GM19467 (cell line): Measurements from ENCODE around the gene MAP7D1.
A peak's percentile ranks its signal among the peaks of the same experiment; 100 is the strongest.
"Not testable (repeated sequence)": the region's sequence is repeated elsewhere in the genome, so short reads cannot be mapped to it uniquely, and the experiment has no call there.

Source experiments
- ATAC-seq: cut with Tn5 transposase; IDR thresholded peaks from one replicate; pipeline ENCODE4 v1.9.1; 2021; ENCODE audit warnings: mild to moderate bottlenecking, moderate library complexity; ENCODE audit not compliant: unreplicated experiment

Gene MAP7D1

DNA sequence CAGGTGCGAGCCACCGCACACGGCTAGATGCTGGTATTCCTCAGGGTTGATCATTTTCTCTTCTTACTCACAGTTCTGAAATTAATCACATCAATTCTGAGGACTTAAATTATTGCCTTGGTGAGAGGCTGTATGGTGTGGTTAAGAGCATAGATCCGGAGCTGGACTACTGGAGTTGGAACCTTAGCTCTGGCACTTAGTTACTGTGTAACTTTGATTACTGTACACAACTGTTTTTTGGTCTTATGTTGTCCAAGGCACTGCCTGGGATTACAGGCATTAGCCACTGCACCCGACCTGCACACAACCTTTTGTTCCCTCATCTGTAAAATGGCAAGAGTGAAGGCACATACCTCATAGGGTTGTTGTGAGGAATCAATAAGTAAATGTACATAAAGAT is 42.7 kb downstream of the MAP7D1 start:
- ATAC-seq, result no peak

DNA sequence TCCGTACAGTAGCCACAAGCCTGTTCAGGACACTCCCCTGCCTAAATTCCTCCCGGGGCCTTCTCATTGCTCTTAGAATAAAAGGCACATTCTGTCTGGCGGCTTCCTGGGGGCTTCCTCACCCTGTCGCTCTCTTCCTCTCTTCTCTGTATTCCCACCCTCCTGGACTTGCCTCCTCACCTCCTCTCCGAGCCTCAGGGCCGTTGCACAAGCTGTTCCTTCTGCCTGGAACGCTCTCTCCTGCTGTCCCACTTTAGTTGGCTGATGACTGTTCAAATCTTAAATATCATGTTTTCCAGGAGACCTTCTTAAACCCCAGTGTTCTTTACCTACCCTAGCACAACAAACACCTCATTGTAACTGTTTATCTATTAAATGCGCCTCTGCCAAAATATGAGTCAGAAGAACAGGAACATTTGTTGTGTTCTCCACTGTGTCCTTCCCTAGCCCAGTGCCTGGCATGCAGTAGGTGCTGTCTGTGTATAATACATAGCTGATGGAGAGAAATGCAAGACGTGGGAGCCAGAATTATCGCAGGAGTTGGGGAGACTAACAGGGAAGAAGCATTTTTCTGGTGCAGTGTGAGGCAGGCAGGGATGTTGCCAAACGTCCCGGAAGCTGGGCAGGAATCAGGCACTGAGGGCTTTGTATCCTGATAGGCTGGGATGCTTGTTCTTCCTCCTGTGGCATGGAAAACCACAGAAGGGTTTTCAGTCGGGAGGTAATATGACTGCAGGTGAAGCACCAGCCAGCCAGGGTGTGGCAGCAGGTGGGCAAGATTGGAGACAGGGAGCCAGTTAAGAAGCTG is 44.2 kb downstream of the MAP7D1 start:
- no peak for ATAC-seq

DNA sequence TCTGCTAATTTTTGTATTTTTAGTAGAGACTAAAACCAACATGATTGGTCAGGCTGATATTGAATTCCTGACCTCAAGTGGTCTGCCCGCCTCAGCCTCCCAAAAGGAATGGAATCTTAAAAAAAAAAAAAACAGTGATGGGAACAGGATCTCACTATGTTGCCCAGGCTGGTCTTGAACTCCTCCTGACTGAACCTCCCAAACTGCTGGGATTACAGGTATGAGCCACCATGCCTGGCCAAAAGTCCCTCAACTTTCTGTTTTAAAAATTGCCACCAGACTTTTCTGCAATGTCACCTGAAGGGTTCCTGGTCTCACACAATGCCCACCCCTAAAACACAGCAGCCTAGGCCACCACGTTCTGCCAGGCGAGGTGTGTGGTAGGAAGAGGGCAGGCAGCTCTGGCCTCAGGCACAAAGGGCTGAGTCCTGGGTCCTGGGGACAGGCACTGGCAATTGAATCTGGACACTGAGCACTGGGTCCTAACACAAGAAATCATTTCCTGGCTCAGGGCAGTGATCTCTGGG is 47.1 kb downstream of the MAP7D1 start:
- ATAC-seq, result no peak

- no peak for ATAC-seq
Measured at GRCh38 chr1:36203554-36204346, 47.8 kb downstream of the MAP7D1 start.

- no peak for ATAC-seq
Measured at GRCh38 chr1:36204347-36204909, 48.5 kb downstream of the MAP7D1 start.

- ATAC-seq, result no peak
Measured at GRCh38 chr1:36206323-36206858, 50.4 kb downstream of the MAP7D1 start.

GRCh38 chr1:36207339-36207738 is 51.4 kb downstream of the MAP7D1 start:
- no peak for ATAC-seq

DNA sequence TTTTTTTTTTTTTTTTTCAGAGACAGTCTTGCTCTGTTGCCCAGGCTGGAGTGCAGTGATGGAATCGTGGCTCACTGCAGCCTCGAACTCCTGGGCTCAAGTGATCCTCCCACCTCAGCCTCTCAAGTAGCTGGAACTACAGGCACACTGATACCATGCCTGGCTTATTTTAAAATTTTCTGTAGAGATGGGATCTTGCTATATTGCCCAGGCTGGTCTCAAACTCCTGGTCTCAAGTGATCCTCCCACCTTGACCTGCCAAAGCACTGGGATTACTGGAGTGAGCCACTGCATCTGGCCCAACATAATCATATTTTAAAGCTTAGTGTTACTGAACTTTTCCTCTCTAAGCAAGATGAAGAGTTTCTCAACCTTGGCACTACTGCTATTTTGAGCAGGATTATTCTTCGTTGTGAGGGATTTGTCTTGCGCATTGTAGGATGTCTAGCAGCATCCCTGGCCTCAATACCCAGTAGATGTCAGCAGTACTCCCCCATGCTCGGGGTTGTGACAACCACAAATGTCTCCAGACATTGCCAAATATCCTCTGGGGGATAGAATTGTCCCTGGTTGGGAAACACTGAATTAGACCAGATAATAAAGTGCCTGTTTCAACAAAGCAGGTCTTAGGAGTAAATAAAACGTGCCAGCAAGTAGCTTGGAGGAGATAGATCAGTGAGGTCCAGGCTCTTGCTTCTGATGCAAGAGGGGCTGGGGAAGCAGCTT is 53.2 kb downstream of the MAP7D1 start:
- no peak for ATAC-seq

DNA sequence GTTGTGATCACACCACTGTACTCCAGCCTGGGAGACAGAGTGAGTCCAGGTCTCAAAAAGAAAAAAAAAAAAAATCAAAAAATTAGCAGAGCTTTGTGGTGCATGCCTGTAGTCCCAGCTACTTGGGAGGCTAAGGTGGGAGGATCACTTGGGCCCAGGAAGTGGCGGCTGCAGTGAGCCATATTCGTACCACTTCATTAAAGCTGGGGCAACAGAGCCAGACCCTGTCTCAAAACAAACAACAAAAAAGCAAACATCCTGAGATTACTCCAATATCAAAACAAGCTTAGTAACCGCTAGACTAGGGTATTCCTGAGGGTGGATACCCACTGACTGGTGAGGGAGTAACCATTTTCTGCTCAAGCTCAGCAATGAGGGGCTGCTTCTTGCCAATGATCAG is 55.3 kb downstream of the MAP7D1 start:
- ATAC-seq, result no peak

DNA sequence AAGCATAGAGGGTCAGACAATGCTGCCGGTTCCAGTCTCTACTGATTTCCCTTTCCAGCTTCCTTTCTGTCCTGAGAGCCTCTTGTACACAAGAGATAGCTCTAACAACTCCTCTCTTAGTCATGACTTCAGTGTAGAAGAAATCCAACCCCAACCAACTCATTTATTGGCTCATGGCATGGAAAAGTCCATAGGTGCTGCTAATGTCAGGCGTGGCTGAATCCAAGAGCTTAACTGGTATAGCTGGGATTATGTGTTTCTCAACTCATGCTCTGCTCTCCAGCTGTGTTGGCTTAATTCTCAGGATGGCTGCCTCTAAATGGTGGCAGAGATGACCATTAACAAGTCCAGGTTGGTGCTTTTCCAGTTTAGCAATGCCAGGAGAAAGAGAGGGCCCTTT is 55.9 kb downstream of the MAP7D1 start:
- ATAC-seq, result no peak

- no peak for ATAC-seq
Measured at GRCh38 chr1:36212782-36213181, 56.8 kb downstream of the MAP7D1 start.

DNA sequence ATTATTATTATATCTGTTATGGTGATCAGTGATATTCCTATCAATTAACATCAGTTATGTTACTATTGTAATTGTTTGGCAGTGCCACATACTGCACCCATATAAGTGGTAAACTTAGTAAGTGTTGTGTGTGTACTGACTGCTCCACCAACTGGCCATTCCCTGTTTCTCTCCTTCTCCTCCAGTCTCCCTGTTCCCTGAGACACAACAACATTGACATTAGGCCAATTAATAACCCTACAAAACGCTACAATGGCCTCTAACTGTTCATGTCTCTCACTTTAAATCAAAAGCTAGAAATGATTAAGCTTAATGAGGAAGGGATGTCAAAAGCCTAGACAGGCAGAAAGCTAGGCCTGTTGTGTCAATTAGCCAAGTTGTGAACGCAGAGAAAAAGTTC is 61.7 kb downstream of the MAP7D1 start:
- ATAC-seq, result no peak

DNA sequence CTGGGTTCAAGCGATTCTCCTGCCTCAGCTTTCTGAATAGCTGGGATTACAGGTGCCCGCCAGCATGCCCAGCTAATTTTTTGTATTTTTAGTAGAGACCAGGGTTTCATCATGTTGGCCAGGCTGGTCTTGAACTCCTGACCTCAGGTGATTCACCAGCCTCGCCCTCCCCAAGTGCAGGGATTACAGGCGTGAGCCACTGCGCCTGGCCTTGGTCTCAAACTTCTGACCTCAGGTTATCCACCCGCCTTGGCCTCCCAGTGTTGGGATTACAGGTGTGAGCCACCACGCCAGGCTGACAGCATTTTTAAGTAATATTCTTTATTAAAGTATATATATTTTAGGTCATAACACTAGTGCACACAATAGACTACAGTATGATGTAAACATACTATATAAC is 65.9 kb downstream of the MAP7D1 start:
- ATAC-seq, result not testable (repeated sequence)

GRCh38 chr1:36222481-36223380 is 66.8 kb downstream of the MAP7D1 start:
- no peak for ATAC-seq

DNA sequence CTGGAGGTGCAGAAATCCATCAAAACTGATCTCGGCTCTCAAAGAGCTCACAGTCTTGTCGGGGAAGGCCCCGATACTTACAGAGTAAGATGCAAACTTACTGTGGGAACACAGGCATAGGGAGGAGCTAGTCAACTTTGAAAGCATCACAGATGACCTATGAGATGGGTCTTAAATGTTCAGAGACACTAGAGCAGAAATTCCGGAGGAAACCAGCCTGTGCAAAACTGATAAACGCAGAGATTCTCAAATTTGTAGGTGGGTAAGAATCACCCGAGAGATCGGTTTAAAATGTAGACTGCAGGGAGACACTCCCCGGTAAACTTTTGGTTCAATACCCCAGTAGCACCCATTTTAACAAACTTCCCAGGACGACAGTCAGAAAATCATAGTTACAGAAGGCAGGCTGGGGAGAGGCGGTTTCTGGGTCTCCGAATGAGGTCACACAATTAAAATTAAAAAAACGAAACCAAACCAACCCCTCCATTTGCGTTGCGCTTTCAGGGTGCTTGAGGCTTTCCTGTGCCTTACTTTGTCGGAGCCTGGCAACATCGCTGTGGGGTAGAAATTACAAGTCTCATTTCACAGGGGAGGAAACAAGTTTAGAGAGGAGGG is 67.5 kb downstream of the MAP7D1 start:
- peak; percentile 10 for ATAC-seq

GRCh38 chr1:36223996-36224536 is 68.1 kb downstream of the MAP7D1 start, which contains the start of gene THRAP3:
Gene THRAP3, plus strand, starts transcription at chr1:36224443. Its CDS starts 58,121 bp downstream, at chr1:36282564.
- peak; percentile 94 for ATAC-seq

- ATAC-seq, result peak; percentile 39
Measured at GRCh38 chr1:36224537-36225282, 68.8 kb downstream of the MAP7D1 start.

GRCh38 chr1:36225283-36225899 is 69.4 kb downstream of the MAP7D1 start:
- ATAC-seq, result no peak
